HG02938 (cell line): ENCODE data around the gene DOCK4.

Source experiments
- ATAC-seq: cut with Tn5 transposase; IDR thresholded peaks from one replicate; pipeline ENCODE4 v1.9.1; 2021; ENCODE audit warnings: mild to moderate bottlenecking, moderate library complexity; ENCODE audit not compliant: unreplicated experiment

DOCK4 gene

DNA sequence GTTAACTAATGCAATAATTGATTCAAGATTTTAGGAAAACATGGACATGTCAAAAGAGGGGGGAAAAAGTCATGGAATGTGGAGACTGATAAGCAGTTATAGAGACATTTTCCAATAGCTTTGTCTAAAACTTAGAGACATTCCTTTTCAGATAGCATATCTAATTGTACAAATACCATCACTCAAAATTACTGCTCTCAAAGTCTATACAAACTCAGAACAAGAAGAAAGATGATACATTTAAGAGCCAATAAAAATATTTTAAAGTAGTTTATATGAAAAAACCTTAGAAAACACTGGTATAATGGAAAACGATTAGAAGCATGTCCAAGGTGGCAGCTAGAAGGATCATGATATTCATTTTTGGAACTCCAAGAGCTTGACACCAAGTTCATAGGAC is 146.5 kb downstream of the DOCK4 start:
- no peak for ATAC-seq

DNA sequence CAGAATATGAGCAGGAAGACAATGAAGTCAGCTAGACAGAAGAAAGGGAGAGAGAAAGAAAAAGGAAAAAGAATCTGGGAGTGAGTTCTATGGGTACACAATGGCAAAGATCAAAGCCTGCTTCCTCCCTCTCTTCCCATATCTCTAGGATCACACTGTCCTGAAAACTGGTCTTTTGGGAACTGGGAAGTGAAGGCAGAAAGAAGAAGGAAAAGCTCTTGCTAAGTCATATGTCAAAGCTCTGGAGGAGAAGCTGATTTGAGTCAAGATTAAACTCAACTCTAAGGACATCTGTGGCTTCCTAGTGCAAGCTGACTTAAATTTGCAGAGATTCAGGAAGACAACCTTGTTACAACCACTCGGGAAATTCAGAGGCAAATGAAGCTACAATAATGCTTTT is 147.5 kb downstream of the DOCK4 start:
- ATAC-seq = no peak

DNA sequence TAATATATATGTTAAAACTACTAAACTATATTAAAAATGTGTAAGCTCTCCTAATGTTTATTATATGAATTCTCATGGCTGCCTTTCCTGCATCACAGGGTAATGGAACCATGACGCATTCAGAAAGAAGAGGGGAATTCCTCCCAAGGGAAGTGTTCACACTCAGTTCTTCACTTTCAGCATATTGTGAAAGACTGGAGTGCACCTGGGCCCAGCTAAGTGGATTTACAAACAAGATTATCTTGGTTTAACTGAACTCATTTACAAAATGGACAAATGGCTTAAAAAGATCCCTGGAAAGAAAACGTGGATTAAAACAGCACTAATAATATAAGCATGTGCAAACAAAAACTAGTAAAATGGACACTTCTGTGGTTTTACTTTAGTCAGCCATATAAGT is 149.8 kb downstream of the DOCK4 start:
- ATAC-seq = peak; percentile 77

DNA sequence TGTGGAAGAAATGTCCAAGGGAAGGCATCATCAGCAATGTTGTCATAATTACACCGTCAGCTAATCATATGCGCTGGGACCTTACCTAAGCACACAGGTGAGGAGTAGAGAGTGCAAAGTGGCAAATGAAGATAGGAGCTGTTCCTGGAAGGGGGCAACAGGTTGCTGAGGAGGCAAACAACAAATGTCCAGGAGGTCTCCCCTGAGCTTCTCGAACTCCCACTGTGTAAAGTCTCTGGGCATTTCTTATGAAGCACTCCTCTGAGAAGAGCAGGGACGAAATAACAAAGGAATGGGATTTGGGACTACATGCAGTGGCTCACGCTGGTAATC is 152.5 kb downstream of the DOCK4 start:
- no peak for ATAC-seq

DNA sequence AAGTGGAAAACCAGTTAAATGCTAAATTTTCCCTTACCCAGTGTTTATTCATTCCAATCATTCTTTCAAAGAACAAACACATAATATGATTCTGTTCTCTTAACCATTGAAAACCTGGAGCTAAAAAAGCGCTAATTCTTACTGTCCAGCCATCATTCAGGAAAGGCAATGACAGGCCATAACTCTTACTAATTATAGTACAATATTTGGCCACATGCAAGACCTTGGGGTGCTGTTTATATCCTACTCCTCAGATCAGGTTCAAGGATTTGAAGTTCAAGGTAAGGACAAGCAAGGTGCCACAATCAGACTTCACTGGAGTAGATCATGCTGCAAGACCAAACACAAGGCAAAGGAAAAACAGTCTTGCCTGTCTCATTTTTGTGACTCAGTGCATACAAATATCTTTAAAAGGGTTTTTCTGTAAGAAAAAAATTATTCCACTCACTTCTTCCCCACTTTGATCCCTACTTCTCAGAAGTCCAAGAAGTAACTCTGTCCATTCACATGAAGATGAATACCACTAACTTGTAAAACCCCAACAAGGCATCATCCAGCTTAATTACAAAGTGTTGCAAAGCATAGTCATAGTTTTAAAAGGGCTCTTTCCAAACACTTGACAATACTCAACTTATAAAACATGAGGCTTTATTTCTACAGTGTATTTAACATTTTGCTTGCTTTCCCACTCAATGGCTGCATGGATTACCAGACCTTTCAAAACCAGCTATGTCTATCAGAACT is 153.0 kb downstream of the DOCK4 start:
- no peak for ATAC-seq

DNA sequence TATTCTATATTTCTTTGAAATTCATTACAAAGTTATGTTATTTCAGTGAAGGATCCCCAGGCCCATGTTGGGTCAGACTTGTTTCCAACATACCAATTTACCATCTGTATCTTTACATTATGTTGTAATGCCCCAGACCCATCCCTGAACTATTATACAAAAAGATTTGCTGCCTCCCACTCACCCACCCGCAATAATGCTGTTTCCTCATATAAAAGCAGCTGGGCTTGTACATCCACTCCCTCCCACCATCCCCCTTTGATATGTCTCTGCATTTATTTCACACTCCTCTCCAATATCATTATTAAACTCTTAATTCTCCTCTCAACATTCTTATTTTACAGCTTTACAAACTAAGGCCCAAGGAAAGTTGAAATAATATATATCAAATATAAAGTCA is 153.7 kb downstream of the DOCK4 start:
- ATAC-seq = no peak

DNA sequence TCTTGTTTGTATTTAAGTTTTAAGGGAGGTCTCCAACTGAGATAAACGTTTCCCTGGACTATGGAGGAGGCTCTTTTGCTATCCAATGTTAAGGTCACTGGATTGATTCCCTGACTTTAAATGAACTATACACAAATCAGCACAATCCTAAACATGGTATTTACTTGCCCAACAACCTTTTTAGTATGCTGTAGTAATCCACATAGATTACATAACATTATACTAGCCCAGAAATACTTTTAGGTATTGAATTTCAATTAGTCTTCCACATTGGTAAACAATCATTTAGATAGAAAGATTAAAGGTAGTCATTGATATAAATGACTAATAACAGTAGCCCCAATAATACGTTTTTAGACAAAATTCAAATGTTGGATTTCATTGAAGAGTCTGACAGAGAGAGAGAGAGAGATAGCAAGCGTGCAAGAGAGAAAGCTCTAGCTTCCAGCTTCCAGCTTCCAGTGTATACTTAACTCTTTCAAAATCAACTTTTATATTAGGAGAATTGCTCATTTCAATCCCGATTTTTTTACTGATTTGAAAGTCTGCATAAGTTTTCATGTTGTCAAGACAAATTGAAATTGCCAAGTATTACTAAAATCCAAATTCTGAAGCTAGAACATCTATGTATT is 155.8 kb downstream of the DOCK4 start:
- no peak for ATAC-seq

DNA sequence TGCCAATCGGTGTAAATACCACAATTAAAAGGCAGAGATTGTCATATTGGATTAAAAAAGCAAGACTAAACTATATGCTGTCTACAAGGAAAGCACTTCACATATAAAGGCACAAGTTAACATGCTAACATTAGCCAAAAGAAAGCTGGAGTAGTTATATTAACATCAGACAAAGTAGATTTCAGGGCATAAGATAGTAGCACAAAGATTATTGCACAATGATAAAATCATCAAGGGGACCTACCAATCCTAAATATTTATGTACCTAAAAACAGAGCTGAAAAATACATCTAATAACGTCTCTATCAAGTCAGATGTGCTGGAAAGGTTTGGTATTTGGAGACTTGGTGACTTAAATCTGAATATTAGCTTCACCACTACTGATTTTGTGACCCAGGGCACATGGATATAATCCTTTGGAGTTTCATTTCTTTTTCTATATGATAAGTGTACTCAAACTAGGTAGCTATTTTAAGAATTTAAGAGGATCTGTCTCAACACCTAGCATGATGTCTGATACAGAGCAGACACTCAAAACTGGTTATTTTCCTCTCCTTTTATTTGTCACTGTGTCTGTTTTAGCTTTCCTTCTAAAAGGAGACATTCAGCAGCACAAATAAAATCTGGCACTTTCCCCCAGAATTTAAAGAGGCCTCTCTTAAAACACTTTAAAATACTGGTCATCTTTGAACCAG is 156.5 kb downstream of the DOCK4 start:
- ATAC-seq = no peak

DNA sequence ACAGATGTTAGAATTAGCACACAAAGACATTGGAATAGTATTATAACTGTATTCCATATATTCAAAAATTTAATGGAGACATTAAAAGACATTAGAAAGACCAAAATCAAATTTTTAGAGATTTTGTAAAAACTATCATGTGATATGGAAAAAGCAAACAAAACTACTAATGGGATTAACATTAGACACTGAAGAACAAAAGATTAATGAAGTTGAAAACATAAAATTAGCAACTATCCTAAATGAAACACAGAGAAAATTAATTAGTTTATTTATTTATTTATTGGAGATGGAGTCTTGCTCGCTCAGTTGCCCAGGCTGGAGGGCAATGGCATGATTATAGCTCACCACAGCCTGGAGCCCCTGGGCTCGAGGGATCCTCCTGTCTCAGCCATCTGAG is 158.8 kb downstream of the DOCK4 start:
- ATAC-seq = no peak

DNA sequence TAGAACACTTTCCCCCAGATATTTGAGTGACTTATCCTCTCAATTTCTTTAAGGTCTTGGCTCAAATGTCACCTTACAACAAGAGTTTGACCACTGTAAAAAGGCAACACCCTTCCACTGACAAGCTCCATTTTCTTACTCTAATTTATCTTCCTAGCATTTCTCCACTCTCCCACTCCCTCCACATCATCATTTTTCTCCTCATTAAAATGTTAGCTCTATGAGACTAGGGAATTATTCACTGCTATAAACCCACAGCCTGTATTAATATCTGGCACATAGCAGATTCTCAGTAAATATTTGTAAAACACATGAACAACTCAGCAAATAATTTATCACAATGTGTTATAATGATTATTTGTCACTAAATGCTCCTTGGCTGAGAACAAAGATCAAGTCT is 161.0 kb downstream of the DOCK4 start:
- ATAC-seq = no peak

DNA sequence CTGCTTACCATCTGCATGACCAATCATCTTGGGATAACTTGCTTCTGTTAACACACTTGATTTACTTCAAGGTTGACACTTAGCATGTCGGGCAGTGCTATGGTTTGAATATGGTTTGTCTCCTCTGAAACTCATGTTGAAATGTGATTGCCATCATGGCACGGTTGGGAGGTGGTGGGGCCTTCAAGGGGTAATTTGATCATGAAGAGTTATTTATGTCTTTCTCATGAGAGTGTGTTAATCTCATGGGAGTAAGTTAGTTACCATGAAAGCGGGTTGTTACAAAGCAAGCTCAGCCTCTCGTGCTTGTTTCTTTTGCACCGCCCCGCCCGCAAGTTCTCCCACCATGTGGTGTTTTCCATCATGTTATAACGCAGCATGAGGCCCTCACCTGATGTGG is 163.6 kb downstream of the DOCK4 start:
- ATAC-seq = no peak

DNA sequence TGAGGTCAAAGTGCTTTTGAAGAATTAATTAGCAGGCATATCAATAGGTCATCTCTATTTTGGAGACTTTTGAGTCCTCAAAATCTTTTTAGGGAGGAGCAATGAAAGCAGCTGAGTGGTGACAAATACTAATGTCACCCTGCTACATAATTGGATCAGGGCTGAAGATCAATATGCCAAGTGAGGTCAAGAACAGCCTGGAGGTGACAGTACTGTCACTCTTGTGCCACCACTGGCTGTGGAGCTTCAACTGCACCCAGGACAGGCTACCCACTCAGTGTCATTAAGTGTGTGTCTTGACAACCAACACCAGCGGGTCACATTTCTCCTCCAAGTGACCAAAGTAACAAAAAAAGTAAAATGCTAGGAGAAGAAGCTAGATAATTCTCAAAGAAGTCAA is 167.8 kb downstream of the DOCK4 start:
- ATAC-seq = no peak

DNA sequence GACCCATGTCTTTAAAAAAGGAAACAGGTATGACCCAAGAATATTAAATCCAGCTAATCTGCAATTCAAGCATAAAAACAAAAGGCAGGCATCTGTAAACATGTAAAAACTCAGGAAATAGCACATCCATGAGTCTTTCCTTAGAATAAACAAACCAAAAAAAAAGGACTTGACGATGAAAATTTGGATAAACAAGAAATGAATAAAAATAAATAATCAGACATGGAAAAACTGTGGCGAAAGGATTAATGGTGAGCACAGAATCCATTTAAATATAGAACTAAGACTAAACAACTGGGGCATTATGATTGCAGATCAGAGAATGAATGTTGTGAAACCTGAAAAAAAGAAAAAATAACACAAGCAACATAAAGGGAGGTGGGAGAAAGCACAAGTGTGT is 170.1 kb downstream of the DOCK4 start:
- ATAC-seq = no peak

DNA sequence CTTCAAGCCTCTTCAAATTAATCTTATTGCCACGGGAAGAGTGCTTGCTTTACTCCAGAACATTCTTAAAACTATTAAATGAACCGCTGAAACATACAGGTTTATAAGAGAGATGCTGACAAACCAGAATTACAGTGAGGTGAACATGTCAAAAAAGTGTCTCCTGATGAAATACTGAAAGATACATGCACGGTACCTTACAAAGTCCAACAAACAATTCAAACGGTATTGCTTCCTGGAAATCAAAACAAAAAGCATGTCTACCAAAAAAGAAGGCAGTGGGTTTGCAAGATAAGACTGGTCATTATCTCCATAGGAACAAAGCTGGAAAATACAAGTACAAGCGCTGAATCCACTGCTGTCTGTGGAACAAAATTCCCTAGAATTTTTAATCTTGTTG is 174.5 kb downstream of the DOCK4 start:
- no peak for ATAC-seq

DNA sequence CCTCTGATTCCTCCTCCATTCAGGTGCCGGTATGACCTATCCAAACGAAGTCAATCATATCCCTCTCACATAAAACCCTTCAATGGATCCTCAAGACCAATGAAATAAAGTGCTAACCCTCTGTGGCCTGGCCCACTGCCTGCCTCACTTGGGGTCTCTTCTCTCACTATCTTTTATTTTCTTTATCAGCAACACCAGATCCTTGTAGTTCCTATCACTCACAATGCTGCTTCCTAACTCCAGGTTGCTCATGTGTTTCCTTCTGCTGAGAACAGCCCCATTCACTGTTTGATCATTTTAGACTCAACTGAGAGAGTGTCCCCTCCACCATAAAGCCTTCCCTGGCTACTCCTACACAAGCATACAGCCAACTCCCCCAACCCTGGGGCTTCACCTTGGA is 180.6 kb downstream of the DOCK4 start:
- no peak for ATAC-seq

DNA sequence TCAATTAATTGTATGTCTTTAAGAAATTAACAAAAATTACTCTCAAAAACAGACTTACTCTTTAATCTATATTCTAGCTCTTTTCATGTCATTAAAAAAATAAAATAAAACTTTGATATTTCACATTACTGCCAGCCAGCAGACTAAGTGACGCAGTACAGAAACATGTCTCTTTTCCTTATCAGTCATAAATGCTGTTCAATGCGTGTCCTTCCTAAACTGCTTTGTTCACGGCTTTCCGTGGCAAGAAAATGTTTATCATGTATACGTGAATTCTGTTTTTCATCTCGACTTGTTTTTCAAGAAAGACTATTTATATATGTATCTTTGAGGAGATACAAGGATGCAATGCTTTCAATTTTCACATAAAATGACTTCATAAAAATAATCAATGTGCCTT is 182.4 kb downstream of the DOCK4 start:
- no peak for ATAC-seq

DNA sequence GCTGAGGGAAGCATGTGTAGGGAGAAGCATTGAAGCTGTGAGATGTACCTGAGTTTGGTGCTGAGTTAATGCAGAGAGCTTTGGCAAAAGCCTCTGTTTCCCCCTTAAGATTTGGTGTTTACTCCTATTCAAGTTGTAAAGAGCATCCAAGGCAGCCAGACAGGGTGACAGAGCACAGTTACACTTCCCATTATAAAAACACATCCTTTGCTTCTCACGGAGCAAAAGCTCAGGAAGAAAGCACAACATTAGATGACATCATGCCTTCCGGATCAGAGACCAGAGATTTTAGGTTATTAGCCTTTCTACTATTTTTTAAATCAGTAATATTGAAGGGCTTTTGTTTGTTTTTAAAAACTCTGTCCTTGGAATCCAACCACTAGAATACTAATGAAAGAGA is 182.9 kb downstream of the DOCK4 start:
- no peak for ATAC-seq

DNA sequence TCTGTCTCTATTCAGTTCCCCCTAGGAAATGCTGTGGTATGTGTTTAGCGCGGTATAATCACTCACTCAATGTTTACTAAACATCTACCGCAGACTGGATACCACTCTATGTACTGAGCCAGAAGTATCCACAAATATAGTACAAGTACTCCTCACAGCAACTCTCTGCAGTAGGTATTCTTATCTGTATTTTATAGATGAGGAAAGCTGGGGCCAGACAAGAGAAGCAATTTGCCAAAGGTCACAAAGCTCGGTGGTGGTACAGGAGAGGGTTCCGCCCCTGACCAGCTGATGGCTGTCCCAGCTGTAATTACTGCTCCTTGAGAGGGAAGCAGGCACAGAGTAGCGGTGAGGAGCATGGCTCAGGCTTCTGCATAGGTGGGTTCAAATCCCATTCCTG is 184.1 kb downstream of the DOCK4 start:
- ATAC-seq = no peak

DNA sequence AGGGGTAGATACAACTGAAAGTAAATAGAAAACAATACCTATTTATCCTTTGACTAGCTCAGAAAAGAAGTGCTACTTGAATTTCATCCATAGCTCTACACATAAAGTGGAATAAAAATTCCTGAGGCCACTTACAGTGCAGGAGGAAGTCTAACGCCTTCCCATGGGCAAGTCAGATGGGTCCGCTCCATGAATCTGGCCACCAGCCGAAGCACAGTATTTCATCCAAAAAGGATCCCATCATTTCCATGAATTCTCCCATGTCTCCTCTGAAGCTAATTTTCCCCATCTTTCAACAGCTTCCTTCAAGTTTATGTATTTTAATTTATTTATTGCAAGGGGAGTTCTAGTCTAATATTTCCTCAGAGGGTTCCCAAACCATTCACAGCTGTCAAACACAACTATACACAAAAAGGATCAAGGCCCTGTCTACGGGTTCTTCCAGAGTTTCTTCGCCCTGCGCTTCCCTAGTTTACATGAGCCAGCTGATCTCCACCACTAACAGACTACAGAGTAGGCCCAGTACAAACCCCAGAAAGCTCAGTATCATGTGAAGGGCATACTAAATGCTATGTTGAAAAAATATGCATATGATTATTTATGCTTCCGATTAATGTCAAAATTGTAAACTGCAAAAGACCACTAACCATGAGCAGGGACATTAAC is 184.7 kb downstream of the DOCK4 start:
- no peak for ATAC-seq

DNA sequence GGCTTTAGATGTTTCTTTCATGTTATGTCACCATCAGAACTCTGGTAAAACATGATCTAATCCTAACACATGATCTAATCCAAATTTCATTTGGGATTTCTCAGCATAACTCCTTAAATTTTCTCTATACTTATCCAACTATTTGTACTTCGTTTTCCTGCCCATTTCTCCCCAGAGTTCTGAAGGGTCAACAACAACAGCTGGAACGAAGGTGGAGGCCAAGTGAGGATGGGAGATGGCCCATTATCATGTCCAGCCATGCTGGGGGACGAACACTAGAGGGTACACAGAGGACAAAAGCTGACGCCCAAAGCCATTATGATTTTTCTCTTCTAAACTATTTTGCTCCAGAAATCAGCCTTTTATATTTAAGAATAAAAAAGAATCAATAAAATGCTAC is 185.4 kb downstream of the DOCK4 start:
- ATAC-seq = no peak

DNA sequence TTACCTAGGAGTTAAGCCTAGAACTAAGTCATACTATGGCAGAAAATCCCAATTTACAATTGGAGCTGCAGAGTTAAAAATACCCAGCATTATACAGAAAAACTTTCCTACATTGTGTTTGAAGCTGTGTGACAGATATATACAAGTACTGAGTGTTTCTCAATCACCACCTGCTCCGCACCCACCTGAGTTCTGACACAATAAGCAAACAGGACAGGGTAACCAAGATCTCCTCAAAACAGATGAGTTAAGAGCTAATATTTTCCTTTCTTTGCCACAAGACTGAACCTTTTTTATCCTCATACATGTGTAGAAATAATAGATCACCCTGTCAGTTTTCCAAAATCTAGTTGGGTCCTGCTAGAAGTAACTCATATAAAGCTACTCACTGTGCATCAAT is 186.3 kb downstream of the DOCK4 start:
- no peak for ATAC-seq
